ENCODE data around the gene CA10.

The CA10 gene

DNA sequence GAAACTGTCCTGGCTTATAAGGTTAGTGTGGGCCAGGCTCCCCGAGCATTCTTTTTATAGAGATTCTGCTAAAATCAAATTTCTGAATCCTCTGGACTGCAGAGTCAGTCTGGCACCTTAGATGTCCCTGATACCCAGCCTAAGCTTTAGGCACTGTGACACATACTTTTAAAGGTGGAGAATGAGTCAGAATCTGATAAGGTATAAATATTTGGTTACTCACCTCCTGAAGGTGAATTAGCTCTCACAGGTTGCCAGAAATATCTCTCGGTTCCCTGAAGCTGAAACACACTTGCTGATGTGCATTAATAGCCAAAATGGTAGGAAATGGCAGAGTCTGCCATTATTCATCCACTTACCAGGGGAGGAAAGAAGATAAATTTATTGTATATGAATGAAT, 451.3 kb downstream of the CA10 start:
- no peak for ATAC-seq
- TF ChIP-seq ISL1 (CRISPR knock-in tag; IDR thresholded peaks at IDR 0.05) (no peak), ZNF70 (CRISPR knock-in tag; IDR thresholded peaks at IDR 0.05) (no peak), ZFP3 (CRISPR knock-in tag; IDR thresholded peaks at IDR 0.05) (no peak), OSR1 (CRISPR knock-in tag; IDR thresholded peaks at IDR 0.05) (no peak), ZC3H10 (CRISPR knock-in tag; IDR thresholded peaks at IDR 0.05) (no peak), RARB (CRISPR knock-in tag; IDR thresholded peaks at IDR 0.05) (no peak), GLIS3 (CRISPR knock-in tag; IDR thresholded peaks at IDR 0.05) (no peak), SNAI2 (CRISPR knock-in tag; IDR thresholded peaks at IDR 0.05) (no peak), ZNF565 (CRISPR knock-in tag; conservative IDR thresholded peaks at IDR 0.05; ENCODE audit: low read depth) (no peak)
- TF ChIP-seq, protein P1, sequence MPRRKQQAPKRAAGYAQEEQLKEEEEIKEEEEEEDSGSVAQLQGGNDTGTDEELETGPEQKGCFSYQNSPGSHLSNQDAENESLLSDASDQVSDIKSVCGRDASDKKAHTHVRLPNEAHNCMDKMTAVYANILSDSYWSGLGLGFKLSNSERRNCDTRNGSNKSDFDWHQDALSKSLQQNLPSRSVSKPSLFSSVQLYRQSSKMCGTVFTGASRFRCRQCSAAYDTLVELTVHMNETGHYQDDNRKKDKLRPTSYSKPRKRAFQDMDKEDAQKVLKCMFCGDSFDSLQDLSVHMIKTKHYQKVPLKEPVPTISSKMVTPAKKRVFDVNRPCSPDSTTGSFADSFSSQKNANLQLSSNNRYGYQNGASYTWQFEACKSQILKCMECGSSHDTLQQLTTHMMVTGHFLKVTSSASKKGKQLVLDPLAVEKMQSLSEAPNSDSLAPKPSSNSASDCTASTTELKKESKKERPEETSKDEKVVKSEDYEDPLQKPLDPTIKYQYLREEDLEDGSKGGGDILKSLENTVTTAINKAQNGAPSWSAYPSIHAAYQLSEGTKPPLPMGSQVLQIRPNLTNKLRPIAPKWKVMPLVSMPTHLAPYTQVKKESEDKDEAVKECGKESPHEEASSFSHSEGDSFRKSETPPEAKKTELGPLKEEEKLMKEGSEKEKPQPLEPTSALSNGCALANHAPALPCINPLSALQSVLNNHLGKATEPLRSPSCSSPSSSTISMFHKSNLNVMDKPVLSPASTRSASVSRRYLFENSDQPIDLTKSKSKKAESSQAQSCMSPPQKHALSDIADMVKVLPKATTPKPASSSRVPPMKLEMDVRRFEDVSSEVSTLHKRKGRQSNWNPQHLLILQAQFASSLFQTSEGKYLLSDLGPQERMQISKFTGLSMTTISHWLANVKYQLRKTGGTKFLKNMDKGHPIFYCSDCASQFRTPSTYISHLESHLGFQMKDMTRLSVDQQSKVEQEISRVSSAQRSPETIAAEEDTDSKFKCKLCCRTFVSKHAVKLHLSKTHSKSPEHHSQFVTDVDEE (CRISPR knock-in tag; IDR thresholded peaks at IDR 0.05): no peak
- TF ChIP-seq, protein P2, sequence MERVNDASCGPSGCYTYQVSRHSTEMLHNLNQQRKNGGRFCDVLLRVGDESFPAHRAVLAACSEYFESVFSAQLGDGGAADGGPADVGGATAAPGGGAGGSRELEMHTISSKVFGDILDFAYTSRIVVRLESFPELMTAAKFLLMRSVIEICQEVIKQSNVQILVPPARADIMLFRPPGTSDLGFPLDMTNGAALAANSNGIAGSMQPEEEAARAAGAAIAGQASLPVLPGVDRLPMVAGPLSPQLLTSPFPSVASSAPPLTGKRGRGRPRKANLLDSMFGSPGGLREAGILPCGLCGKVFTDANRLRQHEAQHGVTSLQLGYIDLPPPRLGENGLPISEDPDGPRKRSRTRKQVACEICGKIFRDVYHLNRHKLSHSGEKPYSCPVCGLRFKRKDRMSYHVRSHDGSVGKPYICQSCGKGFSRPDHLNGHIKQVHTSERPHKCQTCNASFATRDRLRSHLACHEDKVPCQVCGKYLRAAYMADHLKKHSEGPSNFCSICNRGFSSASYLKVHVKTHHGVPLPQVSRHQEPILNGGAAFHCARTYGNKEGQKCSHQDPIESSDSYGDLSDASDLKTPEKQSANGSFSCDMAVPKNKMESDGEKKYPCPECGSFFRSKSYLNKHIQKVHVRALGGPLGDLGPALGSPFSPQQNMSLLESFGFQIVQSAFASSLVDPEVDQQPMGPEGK (CRISPR knock-in tag; IDR thresholded peaks at IDR 0.05; ENCODE audit: borderline replicate concordance): no peak
- TF ChIP-seq, protein P3, sequence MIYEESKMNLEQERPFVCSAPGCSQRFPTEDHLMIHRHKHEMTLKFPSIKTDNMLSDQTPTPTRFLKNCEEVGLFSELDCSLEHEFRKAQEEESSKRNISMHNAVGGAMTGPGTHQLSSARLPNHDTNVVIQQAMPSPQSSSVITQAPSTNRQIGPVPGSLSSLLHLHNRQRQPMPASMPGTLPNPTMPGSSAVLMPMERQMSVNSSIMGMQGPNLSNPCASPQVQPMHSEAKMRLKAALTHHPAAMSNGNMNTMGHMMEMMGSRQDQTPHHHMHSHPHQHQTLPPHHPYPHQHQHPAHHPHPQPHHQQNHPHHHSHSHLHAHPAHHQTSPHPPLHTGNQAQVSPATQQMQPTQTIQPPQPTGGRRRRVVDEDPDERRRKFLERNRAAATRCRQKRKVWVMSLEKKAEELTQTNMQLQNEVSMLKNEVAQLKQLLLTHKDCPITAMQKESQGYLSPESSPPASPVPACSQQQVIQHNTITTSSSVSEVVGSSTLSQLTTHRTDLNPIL (CRISPR knock-in tag; IDR thresholded peaks at IDR 0.05; ENCODE audit: low read depth): no peak
- TF ChIP-seq, protein P4, sequence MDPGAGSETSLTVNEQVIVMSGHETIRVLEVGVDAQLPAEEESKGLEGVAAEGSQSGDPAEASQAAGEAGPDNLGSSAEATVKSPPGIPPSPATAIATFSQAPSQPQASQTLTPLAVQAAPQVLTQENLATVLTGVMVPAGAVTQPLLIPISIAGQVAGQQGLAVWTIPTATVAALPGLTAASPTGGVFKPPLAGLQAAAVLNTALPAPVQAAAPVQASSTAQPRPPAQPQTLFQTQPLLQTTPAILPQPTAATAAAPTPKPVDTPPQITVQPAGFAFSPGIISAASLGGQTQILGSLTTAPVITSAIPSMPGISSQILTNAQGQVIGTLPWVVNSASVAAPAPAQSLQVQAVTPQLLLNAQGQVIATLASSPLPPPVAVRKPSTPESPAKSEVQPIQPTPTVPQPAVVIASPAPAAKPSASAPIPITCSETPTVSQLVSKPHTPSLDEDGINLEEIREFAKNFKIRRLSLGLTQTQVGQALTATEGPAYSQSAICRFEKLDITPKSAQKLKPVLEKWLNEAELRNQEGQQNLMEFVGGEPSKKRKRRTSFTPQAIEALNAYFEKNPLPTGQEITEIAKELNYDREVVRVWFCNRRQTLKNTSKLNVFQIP (CRISPR knock-in tag; IDR thresholded peaks at IDR 0.05; ENCODE audit: borderline replicate concordance, low read depth): no peak

DNA sequence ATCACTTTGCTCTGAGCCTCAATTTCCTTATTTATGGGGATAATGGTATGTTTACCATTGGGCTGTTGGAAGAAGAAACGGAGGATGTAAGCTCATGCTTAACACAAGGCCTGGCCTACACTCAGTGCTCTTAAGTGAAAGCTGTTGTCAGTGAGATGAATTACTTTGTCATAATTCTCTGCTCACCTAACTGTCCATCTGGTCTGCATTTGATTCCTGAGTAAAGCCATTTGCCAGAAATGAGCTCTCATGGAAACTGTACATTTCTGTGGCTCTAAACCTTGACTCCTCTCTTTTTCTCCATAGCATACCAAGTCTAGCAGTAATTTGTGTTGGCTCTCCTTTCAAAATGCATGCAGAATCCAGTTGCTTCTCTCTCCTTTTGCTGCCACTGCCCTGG, 452.4 kb downstream of the CA10 start:
- no peak for TF ChIP-seq TOX (CRISPR knock-in tag; IDR thresholded peaks at IDR 0.05; ENCODE audit: borderline replicate concordance)
- TF ChIP-seq ZNF70 (CRISPR knock-in tag; IDR thresholded peaks at IDR 0.05): peak; percentile 74
- TF ChIP-seq ISL1 (CRISPR knock-in tag; IDR thresholded peaks at IDR 0.05): peak; percentile 41
- TF ChIP-seq ZNF565 (CRISPR knock-in tag; conservative IDR thresholded peaks at IDR 0.05; ENCODE audit: low read depth): no peak
- TF ChIP-seq CSDC2 (CRISPR knock-in tag; IDR thresholded peaks at IDR 0.05): no peak
- TF ChIP-seq ARNTL (CRISPR knock-in tag; IDR thresholded peaks at IDR 0.05; ENCODE audit: borderline replicate concordance, low read depth): no peak
- TF ChIP-seq BACH2 (CRISPR knock-in tag; IDR thresholded peaks at IDR 0.05; ENCODE audit: borderline replicate concordance): no peak
- ATAC-seq: no peak

DNA sequence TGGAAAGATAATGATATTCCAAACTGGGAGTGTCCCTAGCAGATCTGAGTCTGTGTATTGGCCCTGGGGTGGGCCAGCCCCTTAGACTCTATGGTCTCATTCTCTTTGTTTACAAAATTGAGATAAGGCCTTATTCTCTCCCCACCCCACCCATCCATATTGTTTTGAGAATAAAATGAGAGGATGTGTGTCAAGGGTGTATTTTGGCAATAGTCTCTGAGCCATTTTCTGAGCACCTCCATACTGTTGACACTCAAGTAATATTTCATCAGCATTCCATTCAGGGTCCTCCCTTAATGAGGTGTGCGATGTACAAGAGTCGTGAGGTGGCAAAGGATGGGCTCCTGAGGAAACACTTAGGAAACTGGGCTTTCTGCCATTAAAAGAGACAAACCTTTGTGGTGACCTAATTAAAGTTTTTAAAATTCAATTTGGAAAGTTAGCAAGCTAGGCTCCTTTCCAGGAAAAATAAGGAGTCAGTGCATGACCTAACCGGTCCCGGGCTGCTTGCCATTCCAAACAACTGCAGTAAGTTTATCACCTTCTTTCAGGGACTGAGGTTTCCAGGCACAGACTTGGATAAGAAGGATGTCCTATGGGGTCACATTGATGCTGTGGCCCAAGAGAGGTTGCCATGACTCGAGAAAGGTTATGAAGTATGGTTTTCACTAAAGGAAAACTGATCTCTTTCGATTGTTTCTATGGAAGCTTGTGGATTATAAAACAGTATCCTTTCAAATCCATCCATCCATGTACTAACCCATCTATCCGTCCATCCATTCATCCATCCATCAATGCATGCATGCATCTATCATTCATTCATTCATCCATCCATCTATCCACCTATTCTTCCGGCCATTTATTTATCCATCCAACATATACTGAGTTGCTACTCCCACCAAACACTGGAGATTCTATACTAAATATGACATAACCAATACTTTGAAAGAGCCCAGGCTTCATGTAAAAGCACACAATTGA, 454.9 kb downstream of the CA10 start:
- no peak for ATAC-seq
- TF ChIP-seq, protein P5, sequence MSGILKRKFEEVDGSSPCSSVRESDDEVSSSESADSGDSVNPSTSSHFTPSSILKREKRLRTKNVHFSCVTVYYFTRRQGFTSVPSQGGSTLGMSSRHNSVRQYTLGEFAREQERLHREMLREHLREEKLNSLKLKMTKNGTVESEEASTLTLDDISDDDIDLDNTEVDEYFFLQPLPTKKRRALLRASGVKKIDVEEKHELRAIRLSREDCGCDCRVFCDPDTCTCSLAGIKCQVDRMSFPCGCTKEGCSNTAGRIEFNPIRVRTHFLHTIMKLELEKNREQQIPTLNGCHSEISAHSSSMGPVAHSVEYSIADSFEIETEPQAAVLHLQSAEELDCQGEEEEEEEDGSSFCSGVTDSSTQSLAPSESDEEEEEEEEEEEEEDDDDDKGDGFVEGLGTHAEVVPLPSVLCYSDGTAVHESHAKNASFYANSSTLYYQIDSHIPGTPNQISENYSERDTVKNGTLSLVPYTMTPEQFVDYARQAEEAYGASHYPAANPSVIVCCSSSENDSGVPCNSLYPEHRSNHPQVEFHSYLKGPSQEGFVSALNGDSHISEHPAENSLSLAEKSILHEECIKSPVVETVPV (CRISPR knock-in tag; IDR thresholded peaks at IDR 0.05): peak; percentile 73; the same call in 1 of the 2 replicates
- TF ChIP-seq SNAI2 (CRISPR knock-in tag; IDR thresholded peaks at IDR 0.05): peak; percentile 90
- peak; percentile 98 for TF ChIP-seq ISL1 (CRISPR knock-in tag; IDR thresholded peaks at IDR 0.05)
- TF ChIP-seq ESRRG (CRISPR knock-in tag; IDR thresholded peaks at IDR 0.05): peak; percentile 78
- TF ChIP-seq ZNF8 (CRISPR knock-in tag; IDR thresholded peaks at IDR 0.05): 0 out of 2 replicates have a peak, but pooled peaks have one; percentile 33
- TF ChIP-seq, protein P3 (CRISPR knock-in tag; IDR thresholded peaks at IDR 0.05; ENCODE audit: low read depth): peak; percentile 98
- TF ChIP-seq, protein P2 (CRISPR knock-in tag; IDR thresholded peaks at IDR 0.05; ENCODE audit: borderline replicate concordance): peak; percentile 87; the same call in 1 of the 2 replicates
- TF ChIP-seq ZFP30 (CRISPR knock-in tag; IDR thresholded peaks at IDR 0.05): no peak
- 0 out of 2 replicates have a peak, but pooled peaks have one; percentile 44 for TF ChIP-seq ZNF565 (CRISPR knock-in tag; conservative IDR thresholded peaks at IDR 0.05; ENCODE audit: low read depth)
- 0 out of 2 replicates have a peak, but pooled peaks have one; percentile 79 for TF ChIP-seq CSDC2 (CRISPR knock-in tag; IDR thresholded peaks at IDR 0.05)
- no peak for TF ChIP-seq ARNTL (CRISPR knock-in tag; IDR thresholded peaks at IDR 0.05; ENCODE audit: borderline replicate concordance, low read depth)
